IMR-90 (cell line): Measurements from ENCODE around the gene SNX30. TPM values are rescaled to one million over a fixed set of nuclear protein-coding genes. Genes with fewer than 3 reads are reported as not detected.

ENCODE experiments used
- ATAC-seq: fragments of 200-7000 bp; cut with Tn5 transposase; 2 replicates; pipeline ENCODE4 v1.9.1; 2020; ENCODE audit warnings: low read depth, mild to moderate bottlenecking, moderate library complexity
- BruUV-seq: library from RNA; stranded (reverse); fragments of 400-500 nt; replicated peaks from 2 replicates; lab custom pipeline; 2021; lab: Mats Ljungman, UMichigan
- CTCF ChIA-PET: fragments of 300-600 bp; formaldehyde crosslinking; extraction: SDS; loops from one replicate; lab custom pipeline; 2021; ENCODE audit warnings: antibody characterized with exemption; lab: Yijun Ruan, JAX
- POLR2A ChIA-PET: fragments of 300-600 bp; sonication (Branson Sonifier 250); formaldehyde crosslinking; loops from one replicate; lab custom pipeline; 2022; ENCODE audit warnings: antibody characterized with exemption; ENCODE audit not compliant: unreplicated experiment; lab: Charles Lee
- DNase-seq: peaks from one replicate; pipeline ENCODE4 v3.0.0; 2013
- H2AFZ ChIP-seq: replicated peaks from 2 replicates; pipeline ENCODE3; 2013; ENCODE audit warnings: low read length, mild to moderate bottlenecking; ENCODE audit not compliant: poor library complexity
- H2AK5ac ChIP-seq: 2 replicates; pipeline ENCODE4 v1.6.1; 2013; ENCODE audit warnings: low read depth, low read length, inconsistent platforms
- H2AK9ac ChIP-seq: replicated peaks from 2 replicates; pipeline ENCODE3; 2013; ENCODE audit warnings: mild to moderate bottlenecking, low read depth, low read length, moderate library complexity; ENCODE audit not compliant: poor library complexity
- H2BK120ac ChIP-seq: 2 replicates; pipeline ENCODE4 v1.6.1; 2013; ENCODE audit warnings: low read depth, low read length, inconsistent platforms
- H2BK15ac ChIP-seq: 3 replicates; pipeline ENCODE4 v1.6.1; 2013; ENCODE audit warnings: low read depth, low read length, inconsistent platforms
- H2BK20ac ChIP-seq: 2 replicates; pipeline ENCODE4 v1.6.1; 2013; ENCODE audit warnings: low read depth, mild to moderate bottlenecking, inconsistent platforms, low read length, moderate library complexity
- H2BK5ac ChIP-seq: 2 replicates; pipeline ENCODE4 v1.6.1; 2013; ENCODE audit warnings: mild to moderate bottlenecking, low read depth, low read length, inconsistent platforms; ENCODE audit not compliant: poor library complexity, severe bottlenecking
- H3K14ac ChIP-seq: replicated peaks from 2 replicates; pipeline ENCODE4 v1.6.1; 2013; ENCODE audit warnings: low read depth, low read length, inconsistent platforms
- H3K18ac ChIP-seq: 2 replicates; pipeline ENCODE4 v1.6.1; 2013; ENCODE audit warnings: low read depth, low read length, control low read depth
- H3K23ac ChIP-seq: 2 replicates; pipeline ENCODE4 v1.6.1; 2013; ENCODE audit warnings: low read depth, low read length, inconsistent platforms
- H3K27ac ChIP-seq: 2 replicates; pipeline ENCODE4 v1.5.1; 2013; ENCODE audit warnings: mild to moderate bottlenecking, control low read depth, low read length; ENCODE audit not compliant: insufficient read depth
- H3K27me3 ChIP-seq: 2 replicates; pipeline ENCODE4 v1.6.1; 2013; ENCODE audit warnings: low read length; ENCODE audit not compliant: control insufficient read depth, insufficient read depth
- H3K36me3 ChIP-seq: 2 replicates; pipeline ENCODE4 v1.6.1; 2013; ENCODE audit warnings: low read length, mixed read lengths; ENCODE audit not compliant: control insufficient read depth, insufficient read depth
- H3K4ac ChIP-seq: 2 replicates; pipeline ENCODE4 v1.6.1; 2013; ENCODE audit warnings: low read depth, low read length, inconsistent platforms
- H3K4me1 ChIP-seq: 2 replicates; pipeline ENCODE4 v1.6.1; 2013; ENCODE audit warnings: low read length, mixed read lengths; ENCODE audit not compliant: control insufficient read depth, insufficient read depth
- H3K4me2 ChIP-seq: 2 replicates; pipeline ENCODE4 v1.6.1; 2013; ENCODE audit warnings: low read depth, mild to moderate bottlenecking, control low read depth, low read length, moderate library complexity
- H3K4me3 ChIP-seq: 2 replicates; pipeline ENCODE4 v1.5.1; 2013; ENCODE audit warnings: low read depth, mild to moderate bottlenecking, control low read depth, low read length, moderate library complexity; ENCODE audit not compliant: insufficient read depth
- H3K56ac ChIP-seq: 2 replicates; pipeline ENCODE4 v1.6.1; 2013; ENCODE audit warnings: low read length, inconsistent platforms; ENCODE audit not compliant: insufficient read depth; ENCODE audit errors: extremely low read depth
- H3K79me1 ChIP-seq, 2 experiments: 2 replicates each; pipeline ENCODE4 v1.6.1; 2013; ENCODE audit warnings: low read length in 2 of 2, inconsistent platforms in 1 of 2, low read depth in 1 of 2
- H3K9ac ChIP-seq: 2 replicates; pipeline ENCODE4 v1.6.1; 2013; ENCODE audit warnings: low read depth, low read length, control low read depth
- H3K9me1 ChIP-seq: 2 replicates; pipeline ENCODE4 v1.6.1; 2013; ENCODE audit warnings: low read length, inconsistent platforms; ENCODE audit not compliant: insufficient read depth
- H3K9me3 ChIP-seq: 2 replicates; pipeline ENCODE4 v1.6.1; 2013; ENCODE audit warnings: low read length; ENCODE audit not compliant: control insufficient read depth, insufficient read depth
- H4K20me1 ChIP-seq: 2 replicates; pipeline ENCODE4 v1.6.1; 2013; ENCODE audit warnings: low read length, inconsistent platforms; ENCODE audit not compliant: insufficient read depth
- H4K5ac ChIP-seq: 2 replicates; pipeline ENCODE4 v1.6.1; 2013; ENCODE audit warnings: mild to moderate bottlenecking, low read depth, low read length, control low read depth
- H4K8ac ChIP-seq, 2 experiments: 2 replicates each; pipeline ENCODE4 v1.6.1; 2013; ENCODE audit warnings: low read depth in 2 of 2, low read length in 2 of 2, control low read depth in 1 of 2, inconsistent platforms in 1 of 2
- H4K91ac ChIP-seq: 2 replicates; pipeline ENCODE4 v1.6.1; 2013; ENCODE audit warnings: low read depth, low read length, inconsistent platforms; ENCODE audit not compliant: insufficient read depth
- CEBPB ChIP-seq: IDR thresholded peaks from 2 replicates; pipeline ENCODE4 v1.6.1; 2012; ENCODE audit warnings: low read depth, low read length, improper control_type of control experiment
- FOS ChIP-seq: fragments of 150-350 bp; IDR thresholded peaks from 2 replicates; pipeline ENCODE4 v1.6.1; 2016; ENCODE audit warnings: low read depth, low read length
- MAZ ChIP-seq: IDR thresholded peaks from 2 replicates; pipeline ENCODE4 v1.6.1; 2012; ENCODE audit warnings: low read depth, mild to moderate bottlenecking, low read length, improper control_type of control experiment, moderate library complexity, borderline replicate concordance
- NFE2L2 ChIP-seq: fragments of 150-350 bp; IDR thresholded peaks from 2 replicates; pipeline ENCODE4 v1.6.1; 2016; ENCODE audit warnings: low read depth, mild to moderate bottlenecking, low read length
- POLR2A ChIP-seq: IDR thresholded peaks from 2 replicates; pipeline ENCODE4 v1.6.1; 2012; ENCODE audit warnings: mild to moderate bottlenecking, low read depth, low read length
- RAD21 ChIP-seq: IDR thresholded peaks from 2 replicates; pipeline ENCODE4 v1.6.1; 2012; ENCODE audit warnings: low read length, improper control_type of control experiment
- RCOR1 ChIP-seq: IDR thresholded peaks from 2 replicates; pipeline ENCODE4 v1.6.1; 2012; ENCODE audit warnings: mild to moderate bottlenecking, low read length, improper control_type of control experiment; ENCODE audit not compliant: insufficient replicate concordance
- RFX5 ChIP-seq: IDR thresholded peaks from 2 replicates; pipeline ENCODE4 v1.8.0; 2012; ENCODE audit warnings: low read depth, mild to moderate bottlenecking, low read length, moderate library complexity
- WGBS, 2 experiments: methylation state at CpG; one replicate each; pipeline versions ENCODE4 v1.1.5 to v1.1.7; 2013; ENCODE audit warnings: missing lambda C conversion rate in 2 of 2; ENCODE audit not compliant: insufficient read length in 1 of 2; ENCODE audit errors: extremely low coverage in 2 of 2; 5-methylcytosine and 5-hydroxymethylcytosine counted together
- dilution Hi-C: fragments of 300-500 bp; cut with HindIII; formaldehyde crosslinking; loops from one replicate; pipeline ENCODE4 v1.14.3; 2018; ENCODE audit warnings: low sequenced_read_pairs; ENCODE audit not compliant: unreplicated experiment
- in situ Hi-C: fragments of 300-500 bp; cut with MboI; formaldehyde crosslinking; loops from 3 replicates; pipeline ENCODE4 v1.14.3; 2019; ENCODE audit warnings: low sequenced_read_pairs, inconsistent platforms, mixed read lengths
- intact Hi-C: fragments of 100-400 bp; cut with micrococcal nuclease; formaldehyde crosslinking; loops from 2 replicates; pipeline ENCODE4 v1.10.0; 2022
- polyA plus RNA-seq, 3 experiments: library from polyadenylated mRNA; depleted of rRNA; stranded (reverse); fragments of >200 nt; gene quantifications; 2 replicates each; pipeline ENCODE4 v1.2.3, GENCODE V29; 2012; ENCODE audit warnings: low replicate concordance in 1 of 3
- total RNA-seq: library from RNA; depleted of rRNA; stranded (reverse); fragments of >200 nt; gene quantifications from 2 replicates; pipeline ENCODE4 v1.2.3, GENCODE V29; 2012
- TF ChIP-seq, protein P1 (sequence below): fragments of 150-350 bp; IDR thresholded peaks from 2 replicates; pipeline ENCODE4 v1.6.1; 2016; ENCODE audit warnings: low read depth, mild to moderate bottlenecking, low read length, moderate library complexity, borderline replicate concordance
- TF ChIP-seq, protein P2 (sequence below): fragments of 150-350 bp; IDR thresholded peaks from 2 replicates; pipeline ENCODE4 v1.6.1; 2017; ENCODE audit warnings: mild to moderate bottlenecking, antibody characterized with exemption, low read length, low read depth

SNX30 gene
- total and polyA plus RNA-seq, 2 of the 4 experiments (the other 2 are of a cell fraction), result 8.0 to 18.8 TPM

GRCh38 chr9:112872019-112872418, 121.5 kb downstream of the SNX30 start:
- Histone ChIP-seq H3K18ac (no peak overlapping the region), H2BK5ac (no peak overlapping the region), H2BK120ac (no peak overlapping the region), H2AK9ac (no peak overlapping the region), H2BK20ac (no peak overlapping the region), H4K8ac (no peak overlapping the region), H2AFZ (no peak overlapping the region), H3K4me1 (peaks cover 6% of the 10 kb centered on the region), H3K14ac (no peak overlapping the region), H3K27me3 (no peaks in the 10 kb centered on the region), H3K36me3 (peaks cover 8% of the 10 kb centered on the region), H3K79me1 (0 out of 4 replicates have a peak, but pooled peaks cover 3 to 5% of the 10 kb centered on the region in 2 experiments), H3K9ac (no peak overlapping the region), H3K56ac (no peak overlapping the region), H2BK15ac (no peak overlapping the region), H3K4me3 (no peak overlapping the region), H4K5ac (no peak overlapping the region), H4K20me1 (no peaks in the 10 kb centered on the region), H3K9me1 (peaks cover 11% of the 10 kb centered on the region), H4K91ac (no peak overlapping the region), H2AK5ac (no peak overlapping the region), H3K23ac (no peak overlapping the region), H3K4me2 (no peak overlapping the region), H3K27ac (no peak overlapping the region), H3K9me3 (no peaks in the 10 kb centered on the region), H3K4ac (no peak overlapping the region)
- BruUV-seq, result no TSS peak
- POLR2A ChIA-PET, result no interaction called here
- no peak for TF ChIP-seq FOS
- no peak for TF ChIP-seq RAD21
- no peak for TF ChIP-seq NFE2L2
- TF ChIP-seq RFX5, result no peak
- no peak for TF ChIP-seq RCOR1
- TF ChIP-seq POLR2A, result no peak
- TF ChIP-seq, protein P1, sequence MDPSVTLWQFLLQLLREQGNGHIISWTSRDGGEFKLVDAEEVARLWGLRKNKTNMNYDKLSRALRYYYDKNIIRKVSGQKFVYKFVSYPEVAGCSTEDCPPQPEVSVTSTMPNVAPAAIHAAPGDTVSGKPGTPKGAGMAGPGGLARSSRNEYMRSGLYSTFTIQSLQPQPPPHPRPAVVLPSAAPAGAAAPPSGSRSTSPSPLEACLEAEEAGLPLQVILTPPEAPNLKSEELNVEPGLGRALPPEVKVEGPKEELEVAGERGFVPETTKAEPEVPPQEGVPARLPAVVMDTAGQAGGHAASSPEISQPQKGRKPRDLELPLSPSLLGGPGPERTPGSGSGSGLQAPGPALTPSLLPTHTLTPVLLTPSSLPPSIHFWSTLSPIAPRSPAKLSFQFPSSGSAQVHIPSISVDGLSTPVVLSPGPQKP, result no peak
- TF ChIP-seq MAZ, result no peak
- no peak for TF ChIP-seq CEBPB
- TF ChIP-seq, protein P2, sequence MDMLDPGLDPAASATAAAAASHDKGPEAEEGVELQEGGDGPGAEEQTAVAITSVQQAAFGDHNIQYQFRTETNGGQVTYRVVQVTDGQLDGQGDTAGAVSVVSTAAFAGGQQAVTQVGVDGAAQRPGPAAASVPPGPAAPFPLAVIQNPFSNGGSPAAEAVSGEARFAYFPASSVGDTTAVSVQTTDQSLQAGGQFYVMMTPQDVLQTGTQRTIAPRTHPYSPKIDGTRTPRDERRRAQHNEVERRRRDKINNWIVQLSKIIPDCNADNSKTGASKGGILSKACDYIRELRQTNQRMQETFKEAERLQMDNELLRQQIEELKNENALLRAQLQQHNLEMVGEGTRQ, result no peak
- WGBS, 2 experiments, result 91% methylated on average over 1 of the region's 4 CpGs; no CpG with 5 or more reads in 1 of the 2 experiments
- intact Hi-C loops (no loop called here), in situ Hi-C loops (no loop called here), dilution Hi-C loops (no loop called here)
- ATAC-seq (no peak), DNase-seq (no peak)
- CTCF ChIA-PET, result interaction anchor here (0.6 kb wide), 1 partner anchor 1240 kb away, joined by 4 read pairs; no protein-coding TSS in a partner anchor
